K562 (cell line): ENCODE data around the gene CBLIF. TPM values are rescaled to one million over a fixed set of nuclear protein-coding genes. Genes with fewer than 3 reads are reported as not detected.
A peak's percentile ranks its signal among the peaks of the same experiment; 100 is the strongest.

Source experiments
- ATAC-seq: fragments of 200-7000 bp; cut with Tn5 transposase; 3 replicates; pipeline ENCODE4 v1.9.1; 2020; ENCODE audit warnings: moderate library complexity
- BruUV-seq: library from RNA; stranded (reverse); fragments of 400-500 nt; replicated peaks from 2 replicates; lab custom pipeline; 2021; lab: Mats Ljungman, UMichigan
- CTCF ChIA-PET: fragments of 300-600 bp; formaldehyde crosslinking; extraction: SDS; loops from one replicate; lab custom pipeline; 2021; ENCODE audit warnings: low intra/inter-chr PET ratio; lab: Yijun Ruan, JAX
- POLR2A ChIA-PET: fragments of 300-600, 350-650 bp; sonication (Branson Sonifier 250); formaldehyde crosslinking; extraction: SDS; loops from one replicate; lab custom pipeline; 2021; ENCODE audit warnings: antibody characterized with exemption, inconsistent platforms; lab: Yijun Ruan, JAX
- DNase-seq, 4 experiments: peaks; one replicate each; pipeline versions ENCODE4 v3.0.0 to v3.0.0-alpha.2; 2011 to 2018; ENCODE audit warnings: low spot score in 3 of 4, mixed read lengths in 3 of 4; ENCODE audit errors: extremely low read depth in 1 of 4
- FAIRE-seq: peaks from 2 replicates; lab custom pipeline; 2011; peaks lifted over from hg19 to GRCh38; lab: Jason Lieb, UNC
- H2AFZ ChIP-seq: 2 replicates; pipeline ENCODE4 v1.6.0; 2011; ENCODE audit warnings: low read depth, low read length, control low read depth, inconsistent platforms
- H3K27ac ChIP-seq: fragments of 200-600 bp; 3 replicates; pipeline ENCODE4 v1.8.0; 2011; ENCODE audit warnings: low read depth, mild to moderate bottlenecking, control low read depth, inconsistent platforms, low read length, moderate library complexity, mixed read lengths; ENCODE audit errors: extremely low read depth
- H3K27me3 ChIP-seq, 2 experiments: fragments of 300-600 bp in 1 of 2; 2 replicates in 1 of 2; 3 replicates in 1 of 2; pipeline versions ENCODE4 v1.6.0 to v1.8.0; 2011; ENCODE audit warnings: inconsistent platforms in 2 of 2, low read length in 2 of 2, mild to moderate bottlenecking in 1 of 2, mixed read lengths in 1 of 2, moderate library complexity in 1 of 2; ENCODE audit not compliant: control insufficient read depth in 2 of 2, insufficient read depth in 2 of 2
- H3K36me3 ChIP-seq: fragments of 300-600 bp; 3 replicates; pipeline ENCODE4 v1.8.0; 2011; ENCODE audit warnings: mild to moderate bottlenecking, low read length, inconsistent platforms; ENCODE audit not compliant: control insufficient read depth, insufficient read depth
- H3K4me1 ChIP-seq, 2 experiments: fragments of 200-600 bp in 1 of 2; replicated peaks in 1 of 2; 2 replicates in 1 of 2; 3 replicates in 1 of 2; pipeline versions ENCODE4 v1.5.1 to v1.8.0; 2011; ENCODE audit warnings: inconsistent platforms in 2 of 2, low read length in 2 of 2, mild to moderate bottlenecking in 1 of 2, mixed read lengths in 1 of 2, moderate library complexity in 1 of 2; ENCODE audit not compliant: control insufficient read depth in 2 of 2, insufficient read depth in 2 of 2
- H3K4me2 ChIP-seq: 2 replicates; pipeline ENCODE4 v1.6.1; 2011; ENCODE audit warnings: low read length, control low read depth, inconsistent platforms, mixed read lengths; ENCODE audit not compliant: insufficient read depth
- H3K4me3 ChIP-seq: fragments of 200-600 bp; sonication (generic), shearing (Covaris generic); 2 replicates; pipeline ENCODE4 v1.5.1; 2016; ENCODE audit warnings: control low read depth, inconsistent platforms
- H3K79me2 ChIP-seq: fragments of 200-600 bp; 3 replicates; pipeline ENCODE4 v1.8.0; 2011; ENCODE audit warnings: low read length, inconsistent platforms; ENCODE audit not compliant: control insufficient read depth, insufficient read depth
- H3K9ac ChIP-seq, 2 experiments: 2 replicates each; pipeline versions ENCODE4 v1.6.0 to v1.6.1; 2011; ENCODE audit warnings: low read depth in 2 of 2, low read length in 2 of 2, control low read depth in 1 of 2, inconsistent platforms in 1 of 2, mild to moderate bottlenecking in 1 of 2, mixed read lengths in 1 of 2; ENCODE audit not compliant: insufficient read depth in 1 of 2
- H3K9me1 ChIP-seq: one replicate; pipeline ENCODE4 v1.6.0; 2011; ENCODE audit warnings: inconsistent platforms, mild to moderate bottlenecking, low read length, moderate library complexity; ENCODE audit not compliant: control insufficient read depth, insufficient read depth
- H3K9me3 ChIP-seq: replicated peaks from 2 replicates; pipeline ENCODE4 v1.5.1; 2011; ENCODE audit warnings: low read depth, low read length, inconsistent platforms; ENCODE audit not compliant: control insufficient read depth, insufficient read depth
- H4K20me1 ChIP-seq: replicated peaks from 2 replicates; pipeline ENCODE4 v1.6.1; 2011; ENCODE audit warnings: low read length, inconsistent platforms, mixed read lengths; ENCODE audit not compliant: control insufficient read depth, insufficient read depth
- HLTF ChIP-seq: fragments of 450-650 bp; IDR thresholded peaks from 2 replicates; pipeline ENCODE4 v1.6.1; 2016
- SMARCB1 ChIP-seq: IDR thresholded peaks from 2 replicates; pipeline ENCODE4 v1.6.1; 2011; ENCODE audit warnings: improper control_type of control experiment, low read depth; ENCODE audit not compliant: insufficient read length
- TOE1 ChIP-seq, 2 experiments: fragments of 450-650 bp in 1 of 2; sonication (generic) in 1 of 2; formaldehyde crosslinking in 1 of 2; IDR thresholded peaks; 2 replicates each; pipeline versions ENCODE4 v1.7.1 to v1.8.0; 2016 to 2022; ENCODE audit warnings: borderline replicate concordance in 2 of 2, mild to moderate bottlenecking in 2 of 2, antibody characterized with exemption in 1 of 2, inconsistent platforms in 1 of 2, low read depth in 1 of 2, missing genetic modification reagents in 1 of 2, moderate library complexity in 1 of 2
- ZFPM2 ChIP-seq: fragments of 250-450 bp; sonication (Bioruptor Pico); IDR thresholded peaks from 2 replicates; pipeline ENCODE4 v1.5.1; 2022; ENCODE audit warnings: mild to moderate bottlenecking
- ZNF431 ChIP-seq: sonication (generic); formaldehyde crosslinking; IDR thresholded peaks from 2 replicates; pipeline ENCODE4 v1.8.0; 2022; ENCODE audit warnings: mild to moderate bottlenecking, missing genetic modification reagents
- whole genome bisulfite sequencing: fragments of 100-300 bp; shearing (Covaris generic); methylation state at CpG from one replicate; pipeline ENCODE4 v1.1.6; 2016; ENCODE audit warnings: low coverage, mixed read lengths; ENCODE audit not compliant: insufficient coverage; ENCODE audit errors: missing lambda C conversion rate; 5-methylcytosine and 5-hydroxymethylcytosine counted together
- in situ Hi-C: fragments of 300-500 bp; cut with MboI; formaldehyde crosslinking; loops from 4 replicates; pipeline ENCODE4 v1.15.0; 2018; ENCODE audit warnings: inconsistent platforms, mixed read lengths
- intact Hi-C: fragments of 100-400 bp; cut with micrococcal nuclease; formaldehyde crosslinking; loops from 2 replicates; pipeline ENCODE4 v1.14.2; 2022
- polyA plus RNA-seq, 8 experiments: library from polyadenylated mRNA; depleted of rRNA in 4 of 8; stranded (reverse) in 5 of 8; unstranded in 3 of 8; fragments of >200 nt; fragmentation: Nextera tagmentation in 2 of 8; fragmentation: Illumina TruSeq in 1 of 8; extraction: Ambion mirVana in 2 of 8; extraction: Trizol in 1 of 8; gene quantifications; 2 replicates each; pipeline versions ENCODE4 v1.2.1 to v1.2.3, GENCODE V29; 2011 to 2014; ENCODE audit warnings: inconsistent platforms in 1 of 8, missing spikeins in 1 of 8
- total RNA-seq, 7 experiments: library from RNA; depleted of rRNA in 6 of 7; stranded (reverse); fragments of >200 nt in 6 of 7; fragmentation: Illumina TruSeq in 2 of 7; extraction: Trizol in 2 of 7; gene quantifications; 2 replicates each; pipeline versions ENCODE4 v1.2.1 to v1.2.3, GENCODE V29; 2011 to 2021; ENCODE audit warnings: low replicate concordance in 1 of 7
- TF ChIP-seq, protein P1 (sequence below): IDR thresholded peaks from 2 replicates; pipeline ENCODE4 v1.6.1; 2012; ENCODE audit warnings: low read depth, low read length, improper control_type of control experiment, borderline replicate concordance

The CBLIF gene
- total and polyA plus RNA-seq, 9 of the 15 experiments (the other 6 are each of a cell fraction or from before 2014, with no cell fraction given) = 0.07 to 0.83 (median 0.54) TPM

DNA sequence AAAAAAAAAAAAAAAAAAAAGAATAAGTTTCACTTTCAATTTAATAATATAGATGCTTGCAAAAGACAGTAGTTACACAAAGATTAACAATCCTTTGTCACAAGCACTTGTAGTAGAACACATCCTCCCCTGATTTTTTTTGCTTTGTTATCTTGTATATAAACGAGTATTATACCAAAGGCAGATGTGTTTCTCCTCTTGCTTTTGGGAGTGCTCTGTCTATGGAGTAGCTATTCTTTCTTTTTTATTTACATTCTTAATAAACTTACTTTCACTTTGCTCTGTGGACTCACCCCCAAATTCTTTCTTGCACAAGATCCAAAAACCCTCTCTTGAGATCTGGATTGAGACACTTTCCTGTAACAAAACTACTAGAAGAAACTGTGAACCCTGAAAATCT, 31.3 kb downstream of the CBLIF start:
- Histone ChIP-seq H3K9me1 (no peaks in the 10 kb centered on the region), H3K4me2 (no peak overlapping the region), H4K20me1 (no peaks in the 10 kb centered on the region), H3K9me3 (no peaks in the 10 kb centered on the region), H2AFZ (peak overlapping the region; percentile 72), H3K27me3 (no peaks in the 10 kb centered on the region), H3K27ac (peak overlapping the region; percentile 44; the same call in 1 of the 3 replicates), H3K9ac (no peak overlapping the region), H3K4me3 (no peak overlapping the region), H3K36me3 (peaks cover 3% of the 10 kb centered on the region; the same call in 1 of the 3 replicates), H3K4me1 (peaks cover 7 to 26% of the 10 kb centered on the region in 2 experiments; a peak in 4 of 5 replicates), H3K79me2 (peaks cover 21% of the 10 kb centered on the region)
- in situ Hi-C loops = no loop called here
- BruUV-seq = no TSS peak
- 42% methylated on average over 1 of the region's 1 CpG for WGBS
- intact Hi-C loops = loop anchor here (5.0 to 10.0 kb wide), 2 partner anchors 378 to 521 kb away; no protein-coding TSS in a partner anchor
- CTCF ChIA-PET = no interaction called here
- TF ChIP-seq, protein P1, sequence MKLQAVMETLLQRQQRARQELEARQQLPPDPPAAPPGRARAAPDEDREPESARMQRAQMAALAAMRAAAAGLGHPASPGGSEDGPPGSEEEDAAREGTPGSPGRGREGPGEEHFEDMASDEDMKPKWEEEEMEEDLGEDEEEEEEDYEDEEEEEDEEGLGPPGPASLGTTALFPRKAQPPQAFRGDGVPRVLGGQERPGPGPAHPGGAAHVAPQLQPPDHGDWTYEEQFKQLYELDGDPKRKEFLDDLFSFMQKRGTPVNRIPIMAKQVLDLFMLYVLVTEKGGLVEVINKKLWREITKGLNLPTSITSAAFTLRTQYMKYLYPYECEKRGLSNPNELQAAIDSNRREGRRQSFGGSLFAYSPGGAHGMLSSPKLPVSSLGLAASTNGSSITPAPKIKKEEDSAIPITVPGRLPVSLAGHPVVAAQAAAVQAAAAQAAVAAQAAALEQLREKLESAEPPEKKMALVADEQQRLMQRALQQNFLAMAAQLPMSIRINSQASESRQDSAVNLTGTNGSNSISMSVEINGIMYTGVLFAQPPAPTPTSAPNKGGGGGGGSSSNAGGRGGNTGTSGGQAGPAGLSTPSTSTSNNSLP = no peak
- no peak for TF ChIP-seq ZNF431 (CRISPR knock-in tag)
- no peak for TF ChIP-seq SMARCB1
- ATAC-seq = no peak
- FAIRE-seq = no peak
- DNase-seq = no peak
- POLR2A ChIA-PET = no interaction called here

DNA sequence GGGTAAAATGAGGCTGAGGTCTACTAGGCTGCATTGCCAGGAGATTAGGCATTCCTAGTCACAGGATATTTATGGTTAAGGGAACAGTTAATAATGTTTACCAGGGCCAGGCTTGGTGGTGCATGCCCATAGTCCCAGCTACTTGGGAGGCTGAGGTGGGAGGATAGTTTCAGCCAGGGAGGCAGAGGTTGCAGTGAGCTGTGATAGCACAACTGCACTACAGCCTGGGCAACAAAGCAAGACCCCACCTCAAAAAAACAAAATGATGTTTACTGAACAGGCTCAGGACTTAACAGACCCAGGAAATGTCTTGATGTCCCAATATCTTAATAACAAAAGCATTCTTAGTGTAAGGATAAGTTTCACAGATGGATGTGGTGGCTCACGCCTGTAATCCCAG, 31.9 kb downstream of the CBLIF start:
- no TSS peak for BruUV-seq
- FAIRE-seq = no peak
- intact Hi-C loops = loop anchor here (5.0 to 10.0 kb wide), 2 partner anchors 379 to 521 kb away; no protein-coding TSS in a partner anchor
- no peak overlapping the region for H3K4me3 ChIP-seq
- CTCF ChIA-PET = no interaction called here
- H3K27ac ChIP-seq = no peak overlapping the region
- H2AFZ ChIP-seq = no peak overlapping the region
- WGBS = 100% methylated on average over 1 of the region's 1 CpG
- H3K4me2 ChIP-seq = no peak overlapping the region
- no peaks in the 10 kb centered on the region for H3K27me3 ChIP-seq
- POLR2A ChIA-PET = no interaction called here
- peaks cover 7 to 26% of the 10 kb centered on the region in 2 experiments; a peak in 4 of 5 replicates for H3K4me1 ChIP-seq
- TF ChIP-seq ZFPM2 (CRISPR knock-in tag) = no peak
- no peak for TF ChIP-seq HLTF
- no peak for TF ChIP-seq TOE1 (IDR thresholded peaks at IDR 0.05; ENCODE audit: borderline replicate concordance)
- no peak for TF ChIP-seq TOE1 (CRISPR knock-in tag; IDR thresholded peaks at IDR 0.05; ENCODE audit: borderline replicate concordance, low read depth)
- ATAC-seq = no peak
- DNase-seq = no peak
- H3K79me2 ChIP-seq = peaks cover 28% of the 10 kb centered on the region
- H3K36me3 ChIP-seq = peaks cover 10% of the 10 kb centered on the region; the same call in 1 of the 3 replicates
- in situ Hi-C loops = no loop called here
- no peaks in the 10 kb centered on the region for H4K20me1 ChIP-seq
- no peak overlapping the region for H3K9ac ChIP-seq
- no peaks in the 10 kb centered on the region for H3K9me1 ChIP-seq
- H3K9me3 ChIP-seq = no peaks in the 10 kb centered on the region
